Smooth muscle cell (in vitro differentiated cells): Measurements from ENCODE around the gene HPCAL1. TPM values are rescaled to one million over a fixed set of nuclear protein-coding genes. Genes with fewer than 3 reads are reported as not detected.

ENCODE experiments used
- DNase-seq: peaks from one replicate; lab custom pipeline; 2025; ENCODE audit not compliant: unreplicated experiment; lab: John Stamatoyannopoulos, UW
- H2AFZ ChIP-seq: fragments of 200-600 bp; sonication (generic); 2 replicates; pipeline ENCODE4 v1.6.0; 2016; ENCODE audit warnings: antibody characterized with exemption, low read depth, mild to moderate bottlenecking
- H3F3A ChIP-seq: fragments of 200-600 bp; sonication (generic); 2 replicates; pipeline ENCODE4 v1.6.0; 2017; ENCODE audit warnings: antibody characterized with exemption, low read depth
- H3K27ac ChIP-seq: fragments of 200-600 bp; sonication (generic); 2 replicates; pipeline ENCODE4 v1.5.1; 2016; ENCODE audit warnings: low read depth, mild to moderate bottlenecking
- H3K27me3 ChIP-seq: fragments of 200-600 bp; sonication (generic); 2 replicates; pipeline ENCODE4 v1.6.1; 2016; ENCODE audit warnings: low read depth, mild to moderate bottlenecking
- H3K36me3 ChIP-seq: fragments of 200-600 bp; sonication (generic); 2 replicates; pipeline ENCODE4 v1.5.1; 2016; ENCODE audit warnings: low read depth
- H3K4me1 ChIP-seq: fragments of 200-600 bp; sonication (generic); 2 replicates; pipeline ENCODE4 v1.5.1; 2016; ENCODE audit warnings: low read depth
- H3K4me2 ChIP-seq: fragments of 200-600 bp; sonication (generic); 2 replicates; pipeline ENCODE4 v1.6.0; 2016; ENCODE audit warnings: mild to moderate bottlenecking
- H3K4me3 ChIP-seq: fragments of 200-600 bp; sonication (generic); 2 replicates; pipeline ENCODE4 v1.5.1; 2016; ENCODE audit warnings: mild to moderate bottlenecking
- H3K79me2 ChIP-seq: fragments of 200-600 bp; sonication (generic); 2 replicates; pipeline ENCODE4 v1.6.0; 2016; ENCODE audit warnings: low read depth, mild to moderate bottlenecking
- H3K9ac ChIP-seq: fragments of 200-600 bp; sonication (generic); 2 replicates; pipeline ENCODE4 v1.6.0; 2016; ENCODE audit warnings: low read depth
- H3K9me3 ChIP-seq: fragments of 200-600 bp; sonication (generic); replicated peaks from 2 replicates; pipeline ENCODE4 v1.5.1; 2016; ENCODE audit warnings: low read depth
- H4K20me1 ChIP-seq: fragments of 200-600 bp; sonication (generic); 2 replicates; pipeline ENCODE4 v1.6.0; 2016; ENCODE audit warnings: low read depth
- WGBS: methylation state at CpG from one replicate; pipeline ENCODE4 v1.1.7; 2016; ENCODE audit warnings: low lambda C conversion rate; 5-methylcytosine and 5-hydroxymethylcytosine counted together
- polyA plus RNA-seq: library from polyadenylated mRNA; unstranded; fragments of >200 nt; fragmentation: Nextera tagmentation; extraction: Ambion mirVana; gene quantifications from 2 replicates; pipeline ENCODE4 v1.2.1, GENCODE V29; 2016
- total RNA-seq: library from RNA; depleted of rRNA; stranded (reverse); fragments of >200 nt; gene quantifications from 2 replicates; pipeline ENCODE4 v1.2.3, GENCODE V29; 2014
- TF ChIP-seq, protein P1 (sequence below): fragments of 200-600 bp; sonication (generic); IDR thresholded peaks from 2 replicates; pipeline ENCODE4 v1.5.1; 2017; ENCODE audit warnings: borderline replicate concordance, mild to moderate bottlenecking, antibody characterized with exemption; ENCODE audit not compliant: insufficient read depth, poor library complexity, severe bottlenecking

Gene HPCAL1
- total and polyA plus RNA-seq, 2 experiments from 2014 or later: 11.7 to 15.8 TPM

DNA sequence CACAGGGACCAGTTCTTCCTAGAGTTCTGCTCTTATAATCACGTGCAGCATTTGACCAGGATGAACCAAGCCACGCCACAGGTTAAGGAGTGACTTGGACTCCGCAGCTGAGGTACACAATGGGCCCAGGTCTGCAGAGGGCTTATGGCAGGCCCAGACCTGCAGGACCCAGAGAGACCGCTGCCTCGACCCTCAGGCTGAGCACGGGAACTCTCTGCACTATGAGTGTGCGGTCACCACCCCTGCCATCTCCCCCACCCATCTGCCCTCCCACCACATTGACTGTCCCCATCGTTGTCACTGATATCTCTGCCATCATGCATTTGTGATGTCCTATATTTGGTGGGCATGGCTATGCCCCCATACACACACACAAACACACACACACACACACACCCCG is 45.7 kb upstream of the HPCAL1 start:
- H2AFZ ChIP-seq: no peak overlapping the region
- TF ChIP-seq, protein P1, sequence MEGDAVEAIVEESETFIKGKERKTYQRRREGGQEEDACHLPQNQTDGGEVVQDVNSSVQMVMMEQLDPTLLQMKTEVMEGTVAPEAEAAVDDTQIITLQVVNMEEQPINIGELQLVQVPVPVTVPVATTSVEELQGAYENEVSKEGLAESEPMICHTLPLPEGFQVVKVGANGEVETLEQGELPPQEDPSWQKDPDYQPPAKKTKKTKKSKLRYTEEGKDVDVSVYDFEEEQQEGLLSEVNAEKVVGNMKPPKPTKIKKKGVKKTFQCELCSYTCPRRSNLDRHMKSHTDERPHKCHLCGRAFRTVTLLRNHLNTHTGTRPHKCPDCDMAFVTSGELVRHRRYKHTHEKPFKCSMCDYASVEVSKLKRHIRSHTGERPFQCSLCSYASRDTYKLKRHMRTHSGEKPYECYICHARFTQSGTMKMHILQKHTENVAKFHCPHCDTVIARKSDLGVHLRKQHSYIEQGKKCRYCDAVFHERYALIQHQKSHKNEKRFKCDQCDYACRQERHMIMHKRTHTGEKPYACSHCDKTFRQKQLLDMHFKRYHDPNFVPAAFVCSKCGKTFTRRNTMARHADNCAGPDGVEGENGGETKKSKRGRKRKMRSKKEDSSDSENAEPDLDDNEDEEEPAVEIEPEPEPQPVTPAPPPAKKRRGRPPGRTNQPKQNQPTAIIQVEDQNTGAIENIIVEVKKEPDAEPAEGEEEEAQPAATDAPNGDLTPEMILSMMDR: no peak
- H3K4me2 ChIP-seq: no peak overlapping the region
- H4K20me1 ChIP-seq: no peaks in the 10 kb centered on the region
- H3K27ac ChIP-seq: no peak overlapping the region
- H3K4me1 ChIP-seq: no peaks in the 10 kb centered on the region
- DNase-seq: no peak
- H3K36me3 ChIP-seq: no peaks in the 10 kb centered on the region
- no peaks in the 10 kb centered on the region for H3K27me3 ChIP-seq
- no peak overlapping the region for H3K9ac ChIP-seq
- no peaks in the 10 kb centered on the region for H3K9me3 ChIP-seq
- no peak overlapping the region for H3K4me3 ChIP-seq
- no peaks in the 10 kb centered on the region for H3K79me2 ChIP-seq
- H3F3A ChIP-seq: no peaks in the 10 kb centered on the region
- 92% methylated on average over 8 of the region's 9 CpGs for WGBS

DNA sequence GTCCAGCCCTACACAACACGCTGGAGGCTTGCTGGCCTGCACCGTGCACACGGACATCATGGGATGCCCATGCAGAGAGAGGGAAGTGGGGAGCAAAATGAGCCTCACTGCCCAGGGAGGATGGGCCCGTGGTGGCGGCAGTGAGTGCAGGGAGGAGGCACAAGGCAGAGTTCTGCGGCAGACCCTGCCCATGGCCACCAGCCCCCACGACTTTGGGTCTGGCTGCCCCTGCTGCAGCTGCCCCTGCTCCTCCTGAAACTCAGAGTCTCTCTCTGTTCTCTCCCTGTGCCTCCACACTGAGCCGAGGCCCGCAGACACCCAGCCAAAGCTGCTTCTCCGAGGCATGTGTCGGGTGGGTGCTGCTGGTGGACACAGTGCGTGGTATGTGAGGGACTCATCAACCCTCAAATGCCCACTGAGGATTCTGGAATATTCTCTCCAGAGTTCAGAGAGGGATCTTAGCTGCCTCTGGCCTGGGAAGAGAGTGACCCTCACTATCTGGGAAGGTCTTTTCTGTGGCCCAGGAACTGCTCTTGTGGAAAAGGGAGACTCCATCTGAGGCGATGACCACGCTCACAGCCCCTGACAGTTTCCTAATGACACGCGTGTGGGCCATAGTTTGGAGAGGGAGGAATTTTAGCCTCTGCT is 45.1 kb upstream of the HPCAL1 start:
- no peak overlapping the region for H3K27ac ChIP-seq
- no peak for DNase-seq
- no peak overlapping the region for H2AFZ ChIP-seq
- no peaks in the 10 kb centered on the region for H4K20me1 ChIP-seq
- TF ChIP-seq, protein P1: no peak
- H3K36me3 ChIP-seq: no peaks in the 10 kb centered on the region
- no peaks in the 10 kb centered on the region for H3K27me3 ChIP-seq
- WGBS: 90% methylated on average over 14 of the region's 16 CpGs
- no peaks in the 10 kb centered on the region for H3F3A ChIP-seq
- no peak overlapping the region for H3K4me3 ChIP-seq
- no peak overlapping the region for H3K4me2 ChIP-seq
- no peak overlapping the region for H3K9ac ChIP-seq
- H3K9me3 ChIP-seq: no peaks in the 10 kb centered on the region
- H3K79me2 ChIP-seq: no peaks in the 10 kb centered on the region
- no peaks in the 10 kb centered on the region for H3K4me1 ChIP-seq

DNA sequence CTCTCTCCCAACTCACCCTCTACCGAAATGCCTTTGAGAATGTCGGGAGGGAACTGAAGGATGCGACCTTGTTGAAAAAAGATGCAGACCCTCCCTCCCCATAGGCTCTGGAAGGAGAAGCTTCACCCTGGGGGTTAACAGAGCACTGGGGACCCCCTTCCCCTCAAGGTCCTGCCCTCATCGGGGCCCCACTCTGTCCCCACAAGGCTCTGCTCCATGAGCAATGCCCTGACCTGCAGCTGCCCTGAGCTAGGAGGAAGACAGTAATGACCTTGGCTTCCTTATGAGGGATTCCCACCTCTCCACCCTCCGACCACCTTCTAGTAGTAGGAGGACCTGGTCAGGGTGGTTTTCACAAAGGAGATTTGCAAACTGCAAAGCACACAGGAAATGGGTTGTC is 44.4 kb upstream of the HPCAL1 start:
- Histone ChIP-seq H4K20me1 (no peaks in the 10 kb centered on the region), H3K79me2 (no peaks in the 10 kb centered on the region), H3K4me2 (no peak overlapping the region), H3K9ac (no peak overlapping the region), H3F3A (no peaks in the 10 kb centered on the region), H3K4me1 (no peaks in the 10 kb centered on the region), H2AFZ (no peak overlapping the region), H3K36me3 (no peaks in the 10 kb centered on the region), H3K9me3 (no peaks in the 10 kb centered on the region), H3K27me3 (no peaks in the 10 kb centered on the region), H3K4me3 (no peak overlapping the region), H3K27ac (no peak overlapping the region)
- WGBS: 81% methylated on average over 5 of the region's 5 CpGs
- TF ChIP-seq, protein P1: no peak
- DNase-seq: no peak

DNA sequence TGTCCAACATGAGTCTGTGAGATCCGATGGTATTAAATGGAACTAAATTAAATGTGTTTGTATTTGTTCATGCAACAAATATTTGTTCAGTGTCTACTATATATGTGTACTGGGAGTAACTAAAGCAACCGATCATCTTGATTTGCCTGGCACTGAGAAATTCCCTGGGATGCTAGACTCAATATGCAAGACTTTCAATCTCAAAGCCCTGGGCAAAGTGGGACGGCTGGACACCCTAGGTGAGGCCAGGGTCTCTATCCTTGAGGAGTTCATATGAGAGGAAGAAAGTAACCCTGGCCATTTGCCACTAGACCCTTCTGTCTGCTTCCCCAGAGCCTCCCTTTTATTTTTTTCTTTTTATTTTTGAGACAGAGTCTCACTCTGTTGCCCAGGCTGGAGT is 44.0 kb upstream of the HPCAL1 start:
- H3K4me3 ChIP-seq: no peak overlapping the region
- no peak overlapping the region for H3K9ac ChIP-seq
- no peaks in the 10 kb centered on the region for H3K4me1 ChIP-seq
- H3K36me3 ChIP-seq: no peaks in the 10 kb centered on the region
- no peaks in the 10 kb centered on the region for H3K9me3 ChIP-seq
- DNase-seq: no peak
- H3K4me2 ChIP-seq: no peak overlapping the region
- no peak overlapping the region for H2AFZ ChIP-seq
- no peaks in the 10 kb centered on the region for H4K20me1 ChIP-seq
- H3K27me3 ChIP-seq: no peaks in the 10 kb centered on the region
- TF ChIP-seq, protein P1: no peak
- H3F3A ChIP-seq: no peaks in the 10 kb centered on the region
- H3K79me2 ChIP-seq: no peaks in the 10 kb centered on the region
- WGBS: 96% methylated on average over 3 of the region's 3 CpGs
- H3K27ac ChIP-seq: no peak overlapping the region
